Measurements from ENCODE around the gene ANGPTL2.

DNA sequence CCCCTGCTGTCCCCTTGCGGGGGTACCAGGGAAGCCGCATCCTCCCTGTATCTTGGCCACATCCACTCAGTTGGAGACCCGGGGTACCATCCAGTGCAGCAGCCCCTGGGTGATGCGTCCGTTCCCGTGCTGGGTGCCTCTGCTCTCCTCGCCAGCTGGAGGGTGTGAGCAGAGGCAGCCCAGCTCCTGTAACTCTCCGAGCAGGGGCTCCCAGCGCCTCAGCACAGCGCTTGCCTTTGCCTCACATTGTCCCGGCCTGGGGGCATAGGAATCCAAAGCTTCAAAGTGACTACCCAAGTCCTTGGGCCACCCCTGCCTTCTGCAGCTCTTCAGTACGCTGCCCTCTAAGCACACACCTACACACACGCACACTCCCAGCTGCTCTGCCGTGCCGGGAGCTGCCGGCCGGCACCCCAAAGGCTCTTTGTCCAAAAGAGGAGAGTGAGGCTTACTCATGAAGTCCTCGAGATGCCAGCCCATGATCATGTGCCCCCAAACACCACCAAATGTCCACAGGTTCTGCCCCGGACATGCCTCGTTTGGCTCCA is 733 bp downstream of the ANGPTL2 start:
- no peak for TF ChIP-seq POLR2A (IDR thresholded peaks at IDR 0.05)
- TF ChIP-seq, protein P1, sequence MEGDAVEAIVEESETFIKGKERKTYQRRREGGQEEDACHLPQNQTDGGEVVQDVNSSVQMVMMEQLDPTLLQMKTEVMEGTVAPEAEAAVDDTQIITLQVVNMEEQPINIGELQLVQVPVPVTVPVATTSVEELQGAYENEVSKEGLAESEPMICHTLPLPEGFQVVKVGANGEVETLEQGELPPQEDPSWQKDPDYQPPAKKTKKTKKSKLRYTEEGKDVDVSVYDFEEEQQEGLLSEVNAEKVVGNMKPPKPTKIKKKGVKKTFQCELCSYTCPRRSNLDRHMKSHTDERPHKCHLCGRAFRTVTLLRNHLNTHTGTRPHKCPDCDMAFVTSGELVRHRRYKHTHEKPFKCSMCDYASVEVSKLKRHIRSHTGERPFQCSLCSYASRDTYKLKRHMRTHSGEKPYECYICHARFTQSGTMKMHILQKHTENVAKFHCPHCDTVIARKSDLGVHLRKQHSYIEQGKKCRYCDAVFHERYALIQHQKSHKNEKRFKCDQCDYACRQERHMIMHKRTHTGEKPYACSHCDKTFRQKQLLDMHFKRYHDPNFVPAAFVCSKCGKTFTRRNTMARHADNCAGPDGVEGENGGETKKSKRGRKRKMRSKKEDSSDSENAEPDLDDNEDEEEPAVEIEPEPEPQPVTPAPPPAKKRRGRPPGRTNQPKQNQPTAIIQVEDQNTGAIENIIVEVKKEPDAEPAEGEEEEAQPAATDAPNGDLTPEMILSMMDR (IDR thresholded peaks at IDR 0.05), result no peak

Data from uterus (tissue), 2 donors.